ENCODE measurements around the gene TRPV2. TPM values are rescaled to one million over a fixed set of nuclear protein-coding genes. Genes with fewer than 3 reads are reported as not detected.

The TRPV2 gene
- total RNA-seq, 2 donors from 2014 or later = 7.1 to 11.0 TPM

DNA sequence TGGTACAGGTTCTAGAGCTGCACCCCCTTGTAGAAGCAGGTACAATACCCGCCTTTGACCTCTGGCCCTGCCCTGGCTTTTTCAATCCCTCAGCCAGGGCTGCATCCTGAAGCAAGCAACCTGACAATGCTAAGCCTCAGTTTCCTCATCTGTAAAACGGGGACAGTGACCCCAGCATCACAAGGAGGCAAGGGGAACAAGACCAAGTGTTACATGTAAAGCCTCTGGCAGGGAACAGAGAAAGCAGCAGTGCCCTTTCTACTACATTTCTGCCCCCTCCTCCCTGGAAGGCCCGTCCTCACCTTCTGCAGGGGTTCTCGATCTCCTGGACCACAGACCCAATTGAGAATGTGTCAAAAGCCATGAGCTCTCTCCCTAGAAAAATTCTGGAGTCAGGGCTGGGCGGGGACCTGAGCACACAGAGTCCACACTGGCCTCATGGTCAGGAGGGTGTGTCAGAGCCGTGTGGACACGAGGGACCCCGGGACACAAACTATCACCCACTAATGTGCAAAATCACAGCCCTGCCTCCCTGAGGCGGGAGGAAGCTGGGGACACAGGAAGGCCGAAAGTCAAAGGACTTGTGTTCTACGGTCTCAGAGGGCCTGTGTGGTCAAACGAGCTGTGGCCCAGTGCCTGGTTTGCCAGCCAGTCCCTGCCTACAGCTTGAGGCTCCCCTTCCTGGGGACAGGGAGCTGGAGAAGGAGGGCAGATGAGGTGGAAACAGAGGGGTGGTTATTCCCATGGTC lies 49.1 kb downstream of the TRPV2 start:
- intact Hi-C loops (cut with DNase I) = no loop called here
- WGBS = 87% methylated on average over 11 of the region's 12 CpGs
- no peak overlapping the region for H3K27ac ChIP-seq

DNA sequence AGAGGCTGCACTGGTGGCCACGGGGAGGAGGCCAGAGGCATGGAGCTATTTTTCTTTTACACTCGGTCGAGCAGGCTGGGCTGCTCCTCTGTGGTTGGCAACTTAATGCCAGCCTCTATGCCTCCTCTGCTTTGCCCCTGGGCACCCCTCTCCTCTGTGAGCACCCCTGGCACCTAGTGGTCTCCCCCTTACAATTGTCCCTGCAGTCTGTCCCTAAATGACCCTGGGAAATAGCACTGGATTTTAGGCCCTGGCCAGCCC lies 49.6 kb downstream of the TRPV2 start:
- Histone ChIP-seq H3K4me3 (no peak overlapping the region), H3K27me3 (replicated peaks; ENCODE audit: insufficient read depth) (no peaks in the 10 kb centered on the region), H3K27ac (no peak overlapping the region), H3K9me3 (no peaks in the 10 kb centered on the region), H3K36me3 (no peaks in the 10 kb centered on the region), H3K4me1 (replicated peaks) (peaks cover 3% of the 10 kb centered on the region)
- no peak for DNase-seq (ENCODE audit: low spot score)
- TF ChIP-seq POLR2A (IDR thresholded peaks at IDR 0.05) (no peak), POLR2AphosphoS5 (IDR thresholded peaks at IDR 0.05) (no peak)
- TF ChIP-seq, protein P1, sequence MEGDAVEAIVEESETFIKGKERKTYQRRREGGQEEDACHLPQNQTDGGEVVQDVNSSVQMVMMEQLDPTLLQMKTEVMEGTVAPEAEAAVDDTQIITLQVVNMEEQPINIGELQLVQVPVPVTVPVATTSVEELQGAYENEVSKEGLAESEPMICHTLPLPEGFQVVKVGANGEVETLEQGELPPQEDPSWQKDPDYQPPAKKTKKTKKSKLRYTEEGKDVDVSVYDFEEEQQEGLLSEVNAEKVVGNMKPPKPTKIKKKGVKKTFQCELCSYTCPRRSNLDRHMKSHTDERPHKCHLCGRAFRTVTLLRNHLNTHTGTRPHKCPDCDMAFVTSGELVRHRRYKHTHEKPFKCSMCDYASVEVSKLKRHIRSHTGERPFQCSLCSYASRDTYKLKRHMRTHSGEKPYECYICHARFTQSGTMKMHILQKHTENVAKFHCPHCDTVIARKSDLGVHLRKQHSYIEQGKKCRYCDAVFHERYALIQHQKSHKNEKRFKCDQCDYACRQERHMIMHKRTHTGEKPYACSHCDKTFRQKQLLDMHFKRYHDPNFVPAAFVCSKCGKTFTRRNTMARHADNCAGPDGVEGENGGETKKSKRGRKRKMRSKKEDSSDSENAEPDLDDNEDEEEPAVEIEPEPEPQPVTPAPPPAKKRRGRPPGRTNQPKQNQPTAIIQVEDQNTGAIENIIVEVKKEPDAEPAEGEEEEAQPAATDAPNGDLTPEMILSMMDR (IDR thresholded peaks at IDR 0.05) = no peak
- WGBS = 80% methylated on average over 3 of the region's 3 CpGs
- intact Hi-C loops (cut with DNase I) = no loop called here

More for the DNA sequence above, 49.1 kb downstream of the TRPV2 start:
- H3K4me3 ChIP-seq = no peak overlapping the region
- H3K36me3 ChIP-seq = no peaks in the 10 kb centered on the region
- H3K9me3 ChIP-seq = no peaks in the 10 kb centered on the region
- no peaks in the 10 kb centered on the region for H3K27me3 ChIP-seq (replicated peaks; ENCODE audit: insufficient read depth)
- H3K4me1 ChIP-seq (replicated peaks) = peaks cover 3% of the 10 kb centered on the region
- TF ChIP-seq, protein P1 (IDR thresholded peaks at IDR 0.05) = no peak
- no peak for TF ChIP-seq POLR2A (IDR thresholded peaks at IDR 0.05)
- TF ChIP-seq POLR2AphosphoS5 (IDR thresholded peaks at IDR 0.05) = no peak
- no peak for DNase-seq (ENCODE audit: low spot score)

DNA sequence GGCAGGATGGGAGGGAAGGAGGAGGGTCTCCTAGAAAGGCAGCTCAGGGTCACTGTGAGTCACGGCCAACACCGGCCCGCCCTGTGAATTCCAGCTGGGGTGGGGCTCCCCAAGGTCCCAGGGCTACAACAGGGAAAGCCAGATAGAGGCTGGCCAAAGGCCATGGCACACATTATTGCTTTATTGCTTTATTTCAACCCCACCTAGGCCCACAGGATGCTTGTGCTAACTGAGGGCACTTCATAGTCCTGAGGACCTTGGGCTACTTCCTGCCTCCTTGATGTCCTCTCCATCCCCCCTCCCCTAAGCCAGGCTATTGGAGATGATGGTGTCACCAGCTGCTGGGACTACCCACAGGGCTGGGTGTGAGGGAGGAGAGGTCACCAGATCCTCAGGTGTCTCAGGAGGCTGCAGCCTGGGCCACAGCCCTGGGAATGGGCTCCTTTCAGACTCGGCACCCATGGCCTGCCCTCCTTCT lies 50.5 kb downstream of the TRPV2 start:
- Histone ChIP-seq H3K4me3 (no peak overlapping the region), H3K27me3 (replicated peaks; ENCODE audit: insufficient read depth) (no peaks in the 10 kb centered on the region), H3K4me1 (replicated peaks) (peaks cover 3% of the 10 kb centered on the region), H3K27ac (no peak overlapping the region), H3K36me3 (no peaks in the 10 kb centered on the region), H3K9me3 (no peaks in the 10 kb centered on the region)
- no peak for TF ChIP-seq POLR2A (IDR thresholded peaks at IDR 0.05)
- TF ChIP-seq, protein P1 (IDR thresholded peaks at IDR 0.05) = no peak
- no peak for TF ChIP-seq POLR2AphosphoS5 (IDR thresholded peaks at IDR 0.05)
- WGBS = 78% methylated on average over 4 of the region's 4 CpGs
- no peak for DNase-seq (ENCODE audit: low spot score)
- intact Hi-C loops (cut with DNase I) = no loop called here

DNA sequence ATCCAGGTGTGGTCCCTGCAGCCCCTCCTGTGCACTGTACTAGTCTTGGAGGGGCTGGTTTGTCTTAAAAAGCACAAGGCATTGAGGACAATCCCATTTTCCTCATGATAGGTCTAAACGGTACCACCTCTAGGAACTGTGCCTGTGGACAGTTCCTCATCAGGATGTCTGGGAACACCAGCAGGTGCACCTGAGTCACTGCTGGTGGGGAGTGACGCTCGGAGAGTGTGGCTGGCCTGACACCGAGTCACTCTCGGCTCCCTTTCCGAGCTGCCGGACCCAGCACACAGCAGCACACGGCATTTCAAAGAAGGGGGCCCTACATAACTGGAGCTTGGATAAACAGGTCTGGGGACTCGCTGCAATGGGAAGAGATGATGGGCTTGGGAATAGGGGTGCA lies 51.0 kb downstream of the TRPV2 start:
- Histone ChIP-seq H3K9me3 (no peaks in the 10 kb centered on the region), H3K36me3 (no peaks in the 10 kb centered on the region), H3K27ac (no peak overlapping the region), H3K4me3 (no peak overlapping the region), H3K4me1 (replicated peaks) (peaks cover 3% of the 10 kb centered on the region), H3K27me3 (replicated peaks; ENCODE audit: insufficient read depth) (no peaks in the 10 kb centered on the region)
- intact Hi-C loops (cut with DNase I) = no loop called here
- WGBS = 86% methylated on average over 9 of the region's 9 CpGs
- no peak for TF ChIP-seq POLR2A (IDR thresholded peaks at IDR 0.05)
- TF ChIP-seq, protein P1 (IDR thresholded peaks at IDR 0.05) = no peak
- no peak for TF ChIP-seq POLR2AphosphoS5 (IDR thresholded peaks at IDR 0.05)
- no peak for DNase-seq (ENCODE audit: low spot score)

- Histone ChIP-seq H3K4me3 (no peak overlapping the region), H3K9me3 (no peaks in the 10 kb centered on the region), H3K4me1 (replicated peaks) (peaks cover 3% of the 10 kb centered on the region), H3K27me3 (replicated peaks; ENCODE audit: insufficient read depth) (no peaks in the 10 kb centered on the region), H3K27ac (no peak overlapping the region), H3K36me3 (no peaks in the 10 kb centered on the region)
- 92% methylated on average over 6 of the region's 6 CpGs for WGBS
- no peak for TF ChIP-seq POLR2A (IDR thresholded peaks at IDR 0.05)
- intact Hi-C loops (cut with DNase I) = no loop called here
- no peak for DNase-seq (ENCODE audit: low spot score)
Observed at GRCh38 chr17:16467044-16467443, 51.7 kb downstream of the TRPV2 start.
